HG03354 (cell line): ENCODE measurements around the gene GPR42.
"Not testable (repeated sequence)": the region's sequence is repeated elsewhere in the genome, so short reads cannot be mapped to it uniquely, and the experiment has no call there.

ENCODE experiments used
- ATAC-seq: cut with Tn5 transposase; IDR thresholded peaks from one replicate; pipeline ENCODE4 v1.9.1; 2021; ENCODE audit warnings: mild to moderate bottlenecking; ENCODE audit not compliant: unreplicated experiment, poor library complexity, severe bottlenecking

The GPR42 gene

GRCh38 chr19:35346193-35347052 lies 24.4 kb upstream of the GPR42 start:
- peak; percentile 32 for ATAC-seq

DNA sequence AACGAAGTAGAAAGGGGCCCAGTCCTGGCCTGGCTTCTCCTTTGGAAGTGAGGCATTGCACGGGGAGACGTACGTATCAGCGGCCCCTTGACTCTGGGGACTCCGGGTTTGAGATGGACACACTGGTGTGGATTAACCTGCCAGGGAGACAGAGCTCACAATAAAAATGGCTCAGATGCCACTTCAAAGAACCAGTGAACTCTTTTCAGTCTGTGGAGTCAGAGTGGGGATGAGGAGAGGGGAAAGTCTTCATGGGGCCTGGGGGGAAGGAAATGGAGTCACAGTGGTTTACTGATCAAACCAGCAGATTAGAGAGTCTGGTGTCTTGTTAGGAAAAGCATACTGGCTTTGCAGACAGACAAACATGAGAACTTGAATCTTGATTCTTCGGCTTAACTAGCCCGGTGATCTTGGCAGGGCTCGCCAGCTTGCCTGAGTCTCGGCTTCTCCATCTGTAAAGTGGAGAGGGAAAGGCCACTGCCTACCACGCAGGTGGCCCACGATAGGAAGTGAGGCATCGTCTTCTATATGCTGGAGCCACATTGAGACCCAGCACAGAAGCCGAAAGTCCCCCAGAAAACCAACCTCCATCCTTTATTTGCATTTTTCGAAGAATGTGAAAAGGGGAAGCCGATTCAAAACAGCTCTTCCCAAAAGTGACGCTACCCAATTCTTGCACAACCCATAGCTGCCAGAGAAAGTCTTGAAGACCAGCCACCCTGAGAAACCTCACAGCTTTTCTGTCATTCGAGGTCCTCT lies 23.5 kb upstream of the GPR42 start, which contains the start of gene FFAR1:
FFAR1 (plus strand) TSS at position 732 of the 759 bp plus-strand sequence. CDS start 3,650 bp downstream, outside the sequence.
- peak; percentile 62 for ATAC-seq

DNA sequence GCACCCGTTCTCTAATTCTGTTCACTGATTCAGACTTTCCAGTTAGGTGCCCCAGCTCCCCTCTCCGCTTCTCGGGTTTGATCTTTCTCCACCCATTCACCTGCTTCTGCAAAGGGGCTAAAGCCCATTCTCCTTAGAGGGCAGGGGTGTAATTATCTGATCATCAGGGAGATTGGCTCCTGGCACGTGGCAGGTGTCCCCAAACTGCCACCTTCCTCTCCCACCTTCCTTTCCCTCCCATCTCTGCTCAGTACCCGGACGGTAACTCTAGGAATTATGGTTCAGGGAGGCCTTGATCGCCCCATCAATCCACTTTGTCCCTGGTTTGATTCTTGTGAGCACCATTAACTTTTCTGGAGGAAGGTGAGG lies 23.0 kb upstream of the GPR42 start:
- ATAC-seq = no peak

GRCh38 chr19:35348911-35349611 lies 21.8 kb upstream of the GPR42 start:
- no peak for ATAC-seq

DNA sequence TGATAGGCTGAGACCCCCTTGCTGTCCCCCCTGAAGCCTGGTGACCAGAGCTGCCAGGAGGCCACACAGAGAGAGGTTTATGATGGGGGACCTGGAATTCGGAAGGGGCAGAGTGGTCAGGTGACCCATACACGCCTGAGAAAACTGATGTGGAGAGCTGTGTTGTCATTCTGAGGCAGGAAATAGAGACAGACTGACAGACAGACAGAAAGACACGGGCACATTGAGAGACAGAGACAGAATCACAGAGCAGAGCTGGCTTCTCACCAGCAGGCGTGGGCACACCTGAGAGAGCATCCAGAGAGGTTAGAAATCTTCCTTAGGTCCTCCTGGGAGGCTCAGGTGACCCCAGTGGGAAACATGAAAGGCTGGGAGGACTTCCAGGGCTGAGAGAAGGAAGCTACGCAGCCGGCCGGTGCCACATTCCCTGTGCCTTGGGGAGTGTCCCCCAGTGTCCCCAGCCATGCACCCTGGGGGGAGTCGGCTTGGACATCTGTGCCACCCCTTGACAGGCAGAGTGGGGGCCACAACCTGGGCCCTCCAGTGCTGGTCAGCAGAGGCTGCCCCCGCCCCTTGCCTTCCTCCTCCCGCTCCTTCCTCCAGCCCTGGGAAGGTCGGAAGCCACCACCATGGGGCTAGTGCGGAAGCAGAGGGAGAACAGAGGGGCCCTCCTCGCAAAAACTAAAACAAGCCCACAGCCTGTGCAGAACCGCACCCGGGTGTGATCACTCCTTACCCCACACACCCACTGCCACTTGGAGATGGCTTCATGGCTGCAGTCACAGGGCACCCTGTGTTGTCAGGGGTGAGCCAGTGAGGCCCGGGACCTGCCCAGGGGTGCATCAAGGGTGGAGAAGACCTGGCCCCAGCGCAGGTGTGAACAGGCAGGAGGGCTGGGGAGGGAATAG lies 21.0 kb upstream of the GPR42 start:
- ATAC-seq = no peak

DNA sequence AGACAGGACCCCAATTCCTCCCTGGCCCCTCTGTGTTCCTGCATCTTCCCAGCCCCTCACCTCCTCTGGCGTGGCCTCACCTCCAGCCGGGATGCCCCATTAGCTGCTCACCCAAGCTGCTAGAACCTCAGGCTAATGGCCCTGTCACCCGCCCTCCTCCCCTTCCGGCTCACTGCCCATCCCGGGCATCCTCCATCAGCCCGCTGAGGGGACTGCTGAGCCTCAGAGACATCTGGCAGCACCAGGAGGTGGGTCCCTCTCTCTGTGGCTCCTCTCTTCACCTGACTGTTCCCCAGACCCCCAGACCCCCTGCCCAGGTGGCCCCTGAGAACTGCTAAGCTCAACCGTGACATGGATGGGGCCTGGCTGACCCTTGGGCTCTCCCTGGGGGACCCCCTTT lies 20.3 kb upstream of the GPR42 start:
- ATAC-seq = no peak

- no peak for ATAC-seq
These were observed 19.3 kb upstream of the GPR42 start for GRCh38 chr19:35351411-35352176.

DNA sequence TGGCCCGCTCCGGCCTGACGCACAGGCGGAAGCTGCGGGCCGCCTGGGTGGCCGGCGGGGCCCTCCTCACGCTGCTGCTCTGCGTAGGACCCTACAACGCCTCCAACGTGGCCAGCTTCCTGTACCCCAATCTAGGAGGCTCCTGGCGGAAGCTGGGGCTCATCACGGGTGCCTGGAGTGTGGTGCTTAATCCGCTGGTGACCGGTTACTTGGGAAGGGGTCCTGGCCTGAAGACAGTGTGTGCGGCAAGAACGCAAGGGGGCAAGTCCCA lies 18.8 kb upstream of the GPR42 start:
- ATAC-seq = no peak

DNA sequence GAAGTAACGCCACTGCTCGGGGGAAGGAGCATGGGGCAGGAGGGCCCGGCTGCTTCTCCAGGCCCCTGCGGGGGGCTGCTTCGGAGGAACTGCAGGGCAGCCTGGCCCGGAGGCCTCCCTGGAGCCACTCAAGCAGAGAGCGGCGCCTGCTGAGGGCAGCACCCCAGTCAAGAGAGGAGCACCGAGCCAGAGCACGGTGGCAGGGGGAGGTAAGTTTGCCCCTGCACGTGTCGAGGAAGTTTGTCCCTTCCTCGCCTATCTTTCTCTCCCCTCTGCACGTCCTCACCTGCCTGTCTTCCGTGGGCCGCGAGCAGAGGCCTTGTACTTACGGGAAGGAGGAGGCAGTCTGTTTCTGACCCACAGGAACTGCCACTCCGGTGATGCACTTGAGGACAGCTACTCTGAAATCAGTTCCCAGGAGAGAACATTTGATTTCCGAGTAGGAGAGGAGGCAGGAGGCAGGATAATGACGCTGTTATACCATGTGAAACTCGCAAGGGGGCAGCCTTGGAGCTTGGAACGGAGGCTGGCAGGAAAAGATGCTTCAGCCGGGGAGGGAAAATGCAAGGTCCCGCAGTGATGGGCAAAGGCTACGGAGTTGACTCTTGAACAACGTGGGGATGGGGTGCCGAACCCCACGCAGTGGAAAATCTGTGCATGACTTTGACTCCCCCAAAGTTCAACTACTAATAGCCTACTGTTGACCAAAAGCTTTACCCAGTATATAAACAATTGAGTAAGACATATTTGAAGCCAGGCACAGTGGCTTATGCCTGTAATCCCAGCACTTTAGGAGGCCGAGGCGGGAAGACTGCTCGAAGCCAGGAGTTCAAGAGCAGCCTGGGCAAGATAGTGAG lies 18.2 kb upstream of the GPR42 start:
- no peak for ATAC-seq

GRCh38 chr19:35353635-35354034 lies 17.2 kb upstream of the GPR42 start:
- no peak for ATAC-seq

DNA sequence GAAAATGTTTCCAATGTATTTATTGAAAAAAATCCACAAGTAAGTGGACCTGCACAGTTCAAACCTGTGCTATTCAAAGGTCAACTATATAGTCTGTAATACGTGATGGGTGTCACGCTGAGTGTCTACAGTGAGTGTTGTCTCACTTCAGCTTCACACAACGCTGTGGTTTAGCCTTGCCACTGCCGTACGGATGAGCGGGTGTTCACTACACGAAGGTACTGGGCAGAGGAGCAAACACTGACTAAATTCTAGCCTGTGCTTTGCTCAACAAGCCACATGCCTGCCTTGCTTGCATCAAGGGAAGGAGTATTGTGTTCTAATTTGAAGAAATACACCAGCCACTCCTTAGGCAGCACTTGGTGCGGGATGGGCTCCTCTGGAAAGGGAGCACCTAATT lies 16.0 kb upstream of the GPR42 start:
- no peak for ATAC-seq

GRCh38 chr19:35355791-35356460 lies 14.9 kb upstream of the GPR42 start:
- no peak for ATAC-seq

DNA sequence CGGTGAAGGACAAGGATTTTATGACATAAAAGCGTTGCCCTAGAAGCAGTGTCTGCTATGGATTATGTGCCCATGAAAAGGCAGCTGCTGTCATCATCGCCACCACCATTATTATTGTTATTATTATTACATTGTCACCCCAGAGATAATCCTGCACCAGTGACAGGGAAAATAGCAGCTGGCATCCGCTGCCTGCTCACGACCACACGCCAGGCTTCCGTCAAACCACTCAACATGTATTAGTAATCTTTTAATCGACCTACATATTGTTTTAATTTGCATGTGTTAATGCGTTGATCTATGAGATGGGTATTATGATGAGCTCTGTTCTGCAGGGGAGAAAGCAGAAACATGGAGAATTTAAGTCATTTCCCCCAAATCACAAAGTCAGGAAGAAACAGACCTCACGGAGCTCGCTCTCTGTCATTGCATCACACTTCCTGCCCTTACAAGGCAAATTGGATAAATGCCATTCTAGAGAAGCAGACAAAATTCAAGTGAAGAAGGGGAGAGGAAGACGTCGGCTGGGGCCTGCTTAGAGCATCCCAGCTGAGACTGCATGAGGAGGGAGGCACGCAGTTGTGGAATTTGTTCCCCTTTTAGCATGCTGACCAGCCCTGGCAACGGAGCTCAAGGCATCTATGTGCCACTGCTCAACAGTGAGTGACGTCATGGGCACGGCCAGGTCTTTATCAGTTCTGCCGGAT lies 12.8 kb upstream of the GPR42 start, which contains the start of gene FFAR3:
FFAR3 (plus strand) TSS at position 594 of the 707 bp plus-strand sequence. CDS start 431 bp downstream, outside the sequence.
- ATAC-seq = no peak

- ATAC-seq = not testable (repeated sequence)
These were observed 12.0 kb upstream of the GPR42 start for GRCh38 chr19:35358834-35359233.

GRCh38 chr19:35359395-35359794 lies 11.5 kb upstream of the GPR42 start:
- ATAC-seq = not testable (repeated sequence)

DNA sequence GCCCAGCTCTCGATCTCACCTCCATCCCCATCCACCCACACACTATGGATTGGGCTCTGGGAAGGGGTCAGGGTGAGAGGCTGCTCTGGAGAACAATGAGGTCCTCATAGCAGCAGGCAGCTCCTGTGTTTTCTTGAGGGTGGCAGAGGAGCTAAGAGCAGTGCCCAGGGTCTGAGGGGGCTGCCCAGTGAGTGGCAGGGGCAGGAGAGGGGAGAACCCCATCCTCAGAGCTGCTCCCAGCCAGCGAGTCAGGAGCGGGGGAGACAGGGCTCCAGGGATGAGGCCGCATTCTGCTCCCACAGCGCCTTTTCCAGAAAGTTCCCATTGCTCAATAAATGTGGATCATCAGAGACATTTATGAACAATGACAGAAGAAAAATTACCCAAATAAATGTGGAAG lies 10.8 kb upstream of the GPR42 start:
- ATAC-seq = not testable (repeated sequence)
